OCI-LY3 (cell line): ENCODE data around the gene SESN1.

ENCODE experiments used
- H2AFZ ChIP-seq: fragments of 200-600, 300-600 bp; shearing (Covaris generic); 2 replicates; pipeline ENCODE4 v1.6.0; 2014; ENCODE audit warnings: antibody characterized with exemption, low read depth, low read length
- H3K27ac ChIP-seq: fragments of 200-600, 300-600 bp; sonication (generic); 2 replicates; pipeline ENCODE4 v1.5.1; 2014; ENCODE audit warnings: mild to moderate bottlenecking, low read length, moderate library complexity, mixed read lengths
- H3K27me3 ChIP-seq: fragments of 200-600, 300-600 bp; sonication (generic); 2 replicates; pipeline ENCODE4 v1.6.1; 2014; ENCODE audit warnings: low read depth, low read length, mixed read lengths
- H3K36me3 ChIP-seq: fragments of 200-600, 300-600 bp; sonication (generic); replicated peaks from 2 replicates; pipeline ENCODE3; 2014; ENCODE audit warnings: low read depth, low read length, mixed read lengths
- H3K4me1 ChIP-seq: fragments of 300-600, 200-600 bp; sonication (generic); 2 replicates; pipeline ENCODE4 v1.6.1; 2014; ENCODE audit warnings: low read length, mixed read lengths
- H3K4me2 ChIP-seq: fragments of 200-600, 300-600 bp; sonication (generic); 2 replicates; pipeline ENCODE4 v1.6.1; 2014; ENCODE audit warnings: low read length, mixed read lengths
- H3K4me3 ChIP-seq: fragments of 300-600, 200-600 bp; sonication (generic); 2 replicates; pipeline ENCODE4 v1.5.1; 2014; ENCODE audit warnings: antibody characterized with exemption, mild to moderate bottlenecking, low read length, moderate library complexity
- H3K79me2 ChIP-seq: fragments of 300-600, 200-600 bp; shearing (Covaris generic); 2 replicates; pipeline ENCODE4 v1.6.1; 2014; ENCODE audit warnings: mild to moderate bottlenecking, low read length, mixed read lengths
- H3K9ac ChIP-seq: fragments of 300-600, 200-600 bp; shearing (Covaris generic); 2 replicates; pipeline ENCODE4 v1.6.0; 2014; ENCODE audit warnings: mild to moderate bottlenecking, low read length, moderate library complexity
- H3K9me3 ChIP-seq: fragments of 200-600, 300-600 bp; shearing (Covaris generic); 2 replicates; pipeline ENCODE4 v1.6.1; 2014; ENCODE audit warnings: low read length, mixed read lengths; ENCODE audit not compliant: insufficient read depth
- H4K20me1 ChIP-seq: fragments of 200-600, 300-600 bp; sonication (generic); 2 replicates; pipeline ENCODE4 v1.6.1; 2016; ENCODE audit warnings: low read length, mixed read lengths; ENCODE audit not compliant: insufficient read depth
- EZH2phosphoT487 ChIP-seq: fragments of 200-600 bp; shearing (Covaris generic); IDR thresholded peaks from 2 replicates; pipeline ENCODE4 v1.6.1; 2018; ENCODE audit warnings: antibody characterized with exemption, mixed run types, low read depth
- TF ChIP-seq, protein P1 (sequence below): fragments of 200-600, 300-600 bp; sonication (generic); IDR thresholded peaks from 2 replicates; pipeline ENCODE4 v1.5.1; 2014; ENCODE audit warnings: antibody characterized with exemption, low read length, low read depth

SESN1 gene

DNA sequence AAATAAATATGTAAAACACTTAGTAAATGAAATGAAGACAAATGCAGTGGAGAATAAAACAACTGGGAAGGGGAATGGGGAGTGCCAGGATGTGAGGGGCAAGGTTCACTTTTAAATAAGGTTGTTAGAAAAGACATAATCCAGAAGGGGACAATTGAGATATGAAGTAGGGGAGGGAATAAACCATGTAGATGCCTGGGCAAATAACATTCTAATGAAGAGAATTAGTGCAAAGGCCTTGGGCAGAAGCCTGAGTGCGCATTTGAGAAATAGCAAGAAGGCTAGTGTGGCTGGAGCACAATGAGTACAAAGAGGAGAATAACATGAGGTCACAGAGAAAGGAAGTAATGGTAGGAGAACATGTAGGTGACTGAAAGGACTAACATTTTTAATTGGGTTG is 3.0 kb upstream of the SESN1 start:
- Histone ChIP-seq H3K9me3 (no peaks in the 10 kb centered on the region), H3K4me2 (no peak overlapping the region), H3K79me2 (no peaks in the 10 kb centered on the region), H3K27ac (no peak overlapping the region), H3K9ac (no peak overlapping the region), H2AFZ (no peak overlapping the region), H3K36me3 (no peaks in the 10 kb centered on the region), H3K4me1 (peaks cover 13% of the 10 kb centered on the region), H4K20me1 (no peaks in the 10 kb centered on the region), H3K27me3 (no peaks in the 10 kb centered on the region), H3K4me3 (no peak overlapping the region)
- no peak for TF ChIP-seq EZH2phosphoT487
- TF ChIP-seq, protein P1, sequence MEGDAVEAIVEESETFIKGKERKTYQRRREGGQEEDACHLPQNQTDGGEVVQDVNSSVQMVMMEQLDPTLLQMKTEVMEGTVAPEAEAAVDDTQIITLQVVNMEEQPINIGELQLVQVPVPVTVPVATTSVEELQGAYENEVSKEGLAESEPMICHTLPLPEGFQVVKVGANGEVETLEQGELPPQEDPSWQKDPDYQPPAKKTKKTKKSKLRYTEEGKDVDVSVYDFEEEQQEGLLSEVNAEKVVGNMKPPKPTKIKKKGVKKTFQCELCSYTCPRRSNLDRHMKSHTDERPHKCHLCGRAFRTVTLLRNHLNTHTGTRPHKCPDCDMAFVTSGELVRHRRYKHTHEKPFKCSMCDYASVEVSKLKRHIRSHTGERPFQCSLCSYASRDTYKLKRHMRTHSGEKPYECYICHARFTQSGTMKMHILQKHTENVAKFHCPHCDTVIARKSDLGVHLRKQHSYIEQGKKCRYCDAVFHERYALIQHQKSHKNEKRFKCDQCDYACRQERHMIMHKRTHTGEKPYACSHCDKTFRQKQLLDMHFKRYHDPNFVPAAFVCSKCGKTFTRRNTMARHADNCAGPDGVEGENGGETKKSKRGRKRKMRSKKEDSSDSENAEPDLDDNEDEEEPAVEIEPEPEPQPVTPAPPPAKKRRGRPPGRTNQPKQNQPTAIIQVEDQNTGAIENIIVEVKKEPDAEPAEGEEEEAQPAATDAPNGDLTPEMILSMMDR, result no peak

DNA sequence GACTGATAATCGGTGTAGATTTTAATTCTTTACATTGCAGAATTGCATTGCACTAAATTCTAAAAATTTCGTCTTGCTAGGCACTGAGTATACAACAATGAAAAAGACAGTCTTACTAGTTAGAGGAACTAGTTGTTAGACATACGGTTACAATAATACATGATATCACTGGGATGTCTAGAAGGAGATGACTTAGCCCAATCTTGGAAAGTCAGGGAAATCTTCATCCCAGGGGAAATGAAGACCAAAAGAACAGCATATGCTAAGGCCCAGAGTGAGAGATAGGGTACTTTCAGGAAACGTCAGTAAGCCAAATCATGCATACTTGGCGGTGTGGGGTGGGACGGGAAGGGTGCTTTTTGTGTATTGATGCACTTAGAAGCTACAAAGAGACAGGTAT is 1.6 kb upstream of the SESN1 start:
- H3K4me3 ChIP-seq, result peak overlapping the region; percentile 96
- 0 out of 2 replicates have a peak overlapping the region, but pooled peaks have one; percentile 86 for H2AFZ ChIP-seq
- no peaks in the 10 kb centered on the region for H3K27me3 ChIP-seq
- H3K4me2 ChIP-seq, result peak overlapping the region; percentile 89
- H3K9me3 ChIP-seq, result no peaks in the 10 kb centered on the region
- no peak overlapping the region for H3K27ac ChIP-seq
- H3K4me1 ChIP-seq, result peaks cover 15% of the 10 kb centered on the region
- no peaks in the 10 kb centered on the region for H4K20me1 ChIP-seq
- no peaks in the 10 kb centered on the region for H3K79me2 ChIP-seq
- H3K36me3 ChIP-seq, result no peaks in the 10 kb centered on the region
- TF ChIP-seq EZH2phosphoT487, result no peak
- TF ChIP-seq, protein P1, result no peak
- peak overlapping the region; percentile 97 for H3K9ac ChIP-seq

DNA sequence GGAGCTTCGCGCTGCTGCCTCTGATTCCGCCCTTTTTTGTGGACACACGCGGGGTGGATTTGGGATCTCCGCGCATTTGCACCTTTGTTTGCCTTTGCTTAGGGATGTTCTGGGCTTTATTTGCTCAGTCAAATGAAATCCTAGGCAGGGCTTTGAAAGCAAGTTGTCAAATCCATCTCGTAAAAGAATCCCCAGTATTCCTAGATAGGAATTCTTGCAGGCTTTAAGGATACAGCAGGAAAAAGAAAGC is 1.1 kb upstream of the SESN1 start:
- Histone ChIP-seq H3K4me3 (peak overlapping the region; percentile 96), H2AFZ (peak overlapping the region; percentile 86), H4K20me1 (no peaks in the 10 kb centered on the region), H3K9me3 (no peaks in the 10 kb centered on the region), H3K4me2 (peak overlapping the region; percentile 89), H3K79me2 (no peaks in the 10 kb centered on the region), H3K27me3 (no peaks in the 10 kb centered on the region), H3K9ac (peak overlapping the region; percentile 97), H3K36me3 (no peaks in the 10 kb centered on the region), H3K27ac (no peak overlapping the region), H3K4me1 (peaks cover 15% of the 10 kb centered on the region)
- no peak for TF ChIP-seq EZH2phosphoT487
- TF ChIP-seq, protein P1, result no peak

DNA sequence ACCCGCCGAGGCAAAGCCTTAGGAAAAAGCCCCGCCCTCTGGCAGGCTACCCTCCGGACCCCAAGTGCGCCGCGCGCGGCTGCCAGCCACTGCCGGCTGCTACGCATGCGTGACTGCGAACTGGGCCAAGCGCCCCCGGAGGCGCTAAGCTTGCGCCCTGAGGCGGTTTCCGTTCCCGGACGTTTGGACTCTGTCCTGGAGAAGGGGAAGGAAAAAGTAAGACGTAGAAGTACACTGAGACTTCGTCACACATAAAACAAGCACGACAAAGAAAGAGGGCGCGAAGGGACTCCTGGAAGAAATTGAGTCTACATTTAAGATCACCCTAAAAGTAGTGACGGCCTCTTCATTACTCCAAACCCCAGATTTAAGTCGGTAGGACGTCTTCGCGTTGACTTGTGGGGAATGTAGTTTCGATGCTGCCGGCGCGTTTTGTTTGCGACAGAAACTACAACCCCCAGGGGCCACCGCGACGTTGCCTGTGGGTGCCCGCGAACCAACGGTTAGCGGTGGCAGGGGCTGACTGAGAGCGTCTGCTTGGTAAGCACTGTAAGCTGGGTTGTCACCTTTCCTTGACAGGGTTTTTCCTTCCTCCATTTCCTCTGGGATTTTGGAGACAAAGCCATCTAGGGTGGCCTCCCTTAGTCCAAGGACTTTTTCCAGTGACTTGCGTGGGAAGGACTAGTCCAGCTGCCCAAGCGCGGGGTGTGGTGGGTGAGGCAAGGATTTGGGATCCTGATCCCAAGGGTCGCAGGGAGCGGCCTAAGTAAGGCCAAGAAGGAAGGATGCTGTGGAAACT is 589 bp upstream of the SESN1 start, which contains the start of gene CEP57L1:
Gene CEP57L1 (plus strand): TSS at position 472 of the 799 bp plus-strand sequence. CDS start 49,715 bp downstream, outside the sequence.
- Histone ChIP-seq H3K79me2 (no peaks in the 10 kb centered on the region), H3K4me2 (peak within 1 kb of the TSS; percentile 89)

More for the DNA sequence above, 589 bp upstream of the SESN1 start, which contains the start of gene CEP57L1:
- peak within 1 kb of the TSS; percentile 91 for H3K27ac ChIP-seq
- H3K4me3 ChIP-seq, result peak within 1 kb of the TSS; percentile 96
- TF ChIP-seq, protein P1, result peak; percentile 14; the same call in 1 of the 2 replicates
- TF ChIP-seq EZH2phosphoT487, result no peak
- H3K4me1 ChIP-seq, result peaks cover 15% of the 10 kb centered on the region
- H3K27me3 ChIP-seq, result no peaks in the 10 kb centered on the region
- H2AFZ ChIP-seq, result peak within 1 kb of the TSS; percentile 92
- peak within 1 kb of the TSS; percentile 97 for H3K9ac ChIP-seq
- H3K36me3 ChIP-seq, result no peaks in the 10 kb centered on the region
- no peaks in the 10 kb centered on the region for H4K20me1 ChIP-seq
- no peaks in the 10 kb centered on the region for H3K9me3 ChIP-seq
